ENCODE data around the gene MEGF8.

The MEGF8 gene, protein sequence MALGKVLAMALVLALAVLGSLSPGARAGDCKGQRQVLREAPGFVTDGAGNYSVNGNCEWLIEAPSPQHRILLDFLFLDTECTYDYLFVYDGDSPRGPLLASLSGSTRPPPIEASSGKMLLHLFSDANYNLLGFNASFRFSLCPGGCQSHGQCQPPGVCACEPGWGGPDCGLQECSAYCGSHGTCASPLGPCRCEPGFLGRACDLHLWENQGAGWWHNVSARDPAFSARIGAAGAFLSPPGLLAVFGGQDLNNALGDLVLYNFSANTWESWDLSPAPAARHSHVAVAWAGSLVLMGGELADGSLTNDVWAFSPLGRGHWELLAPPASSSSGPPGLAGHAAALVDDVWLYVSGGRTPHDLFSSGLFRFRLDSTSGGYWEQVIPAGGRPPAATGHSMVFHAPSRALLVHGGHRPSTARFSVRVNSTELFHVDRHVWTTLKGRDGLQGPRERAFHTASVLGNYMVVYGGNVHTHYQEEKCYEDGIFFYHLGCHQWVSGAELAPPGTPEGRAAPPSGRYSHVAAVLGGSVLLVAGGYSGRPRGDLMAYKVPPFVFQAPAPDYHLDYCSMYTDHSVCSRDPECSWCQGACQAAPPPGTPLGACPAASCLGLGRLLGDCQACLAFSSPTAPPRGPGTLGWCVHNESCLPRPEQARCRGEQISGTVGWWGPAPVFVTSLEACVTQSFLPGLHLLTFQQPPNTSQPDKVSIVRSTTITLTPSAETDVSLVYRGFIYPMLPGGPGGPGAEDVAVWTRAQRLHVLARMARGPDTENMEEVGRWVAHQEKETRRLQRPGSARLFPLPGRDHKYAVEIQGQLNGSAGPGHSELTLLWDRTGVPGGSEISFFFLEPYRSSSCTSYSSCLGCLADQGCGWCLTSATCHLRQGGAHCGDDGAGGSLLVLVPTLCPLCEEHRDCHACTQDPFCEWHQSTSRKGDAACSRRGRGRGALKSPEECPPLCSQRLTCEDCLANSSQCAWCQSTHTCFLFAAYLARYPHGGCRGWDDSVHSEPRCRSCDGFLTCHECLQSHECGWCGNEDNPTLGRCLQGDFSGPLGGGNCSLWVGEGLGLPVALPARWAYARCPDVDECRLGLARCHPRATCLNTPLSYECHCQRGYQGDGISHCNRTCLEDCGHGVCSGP (N-terminal part only)

DNA sequence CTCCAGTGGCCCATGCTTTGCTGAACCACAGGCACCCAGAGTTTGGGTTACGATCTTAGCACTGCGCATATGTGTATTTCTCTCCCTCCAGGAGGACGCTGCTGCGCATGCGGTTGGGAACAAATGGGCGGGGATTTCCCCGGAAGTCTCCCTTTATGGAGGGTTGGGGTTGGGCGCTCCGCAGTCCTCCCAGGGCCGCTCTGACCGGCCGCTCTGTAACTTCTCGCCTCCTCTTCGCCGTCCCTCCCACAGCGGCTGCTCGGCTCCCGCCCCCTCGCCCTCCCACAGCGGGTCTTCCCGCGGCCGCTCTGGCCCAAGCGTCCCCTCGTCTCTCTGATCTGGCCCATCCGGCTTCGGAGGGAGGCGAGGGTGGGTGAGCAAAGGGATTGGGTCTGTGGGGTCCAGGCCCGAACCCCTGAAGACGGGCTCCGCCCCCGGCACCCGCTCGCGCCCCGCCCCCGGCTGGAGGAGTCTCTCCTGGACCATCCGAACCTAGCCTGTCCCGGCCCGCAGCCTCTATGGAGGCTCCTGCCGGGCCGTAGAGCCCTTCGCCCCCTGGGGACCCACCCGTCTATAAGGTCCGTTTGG lies at the start of gene MEGF8:
Gene MEGF8 (plus strand): TSS at position 328 of the 588 bp plus-strand sequence. CDS start 609 bp downstream, outside the sequence.
- peak; percentile 98 to 99 for DNase-seq

DNA sequence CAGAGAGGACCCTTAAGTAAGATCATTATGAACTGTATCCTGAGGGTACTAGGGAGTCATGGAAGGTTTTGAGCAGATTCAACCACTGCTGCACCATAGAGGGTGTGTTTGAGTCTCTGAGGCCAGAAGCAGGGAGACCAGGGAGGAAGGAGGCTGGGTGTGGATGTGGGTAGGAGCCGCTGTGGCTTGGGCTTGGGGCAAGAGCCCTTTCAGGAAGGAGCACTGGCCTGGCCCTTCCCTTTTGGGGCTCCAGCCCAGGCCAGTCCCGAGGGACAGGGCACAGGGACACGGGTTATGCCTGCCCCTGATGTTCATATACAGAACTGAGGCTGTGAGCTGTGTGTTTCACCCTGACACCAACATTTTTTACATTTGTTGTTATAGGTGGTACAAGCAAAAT lies 49.2 kb upstream of the MEGF8 start:
- no peak for DNase-seq

DNA sequence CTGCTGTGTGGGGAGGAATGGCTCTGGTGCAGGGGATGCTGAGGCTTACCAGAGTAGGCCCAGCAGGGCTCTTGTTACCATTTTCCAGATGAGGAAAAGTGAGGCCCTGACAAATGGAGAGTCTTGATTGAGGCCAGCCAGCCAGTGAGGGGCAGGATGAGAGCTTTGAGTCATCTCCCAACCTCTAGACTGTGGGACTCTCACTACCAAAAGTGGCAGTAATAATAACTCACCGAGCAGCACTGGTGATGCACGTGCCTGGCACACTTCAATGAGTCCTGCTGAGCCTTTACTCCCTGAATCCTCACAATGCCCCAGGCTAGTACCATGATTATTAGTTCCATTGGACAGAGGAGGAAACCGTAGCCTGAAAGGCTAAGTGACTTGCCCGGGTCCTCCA lies 48.6 kb upstream of the MEGF8 start:
- DNase-seq: no peak

DNA sequence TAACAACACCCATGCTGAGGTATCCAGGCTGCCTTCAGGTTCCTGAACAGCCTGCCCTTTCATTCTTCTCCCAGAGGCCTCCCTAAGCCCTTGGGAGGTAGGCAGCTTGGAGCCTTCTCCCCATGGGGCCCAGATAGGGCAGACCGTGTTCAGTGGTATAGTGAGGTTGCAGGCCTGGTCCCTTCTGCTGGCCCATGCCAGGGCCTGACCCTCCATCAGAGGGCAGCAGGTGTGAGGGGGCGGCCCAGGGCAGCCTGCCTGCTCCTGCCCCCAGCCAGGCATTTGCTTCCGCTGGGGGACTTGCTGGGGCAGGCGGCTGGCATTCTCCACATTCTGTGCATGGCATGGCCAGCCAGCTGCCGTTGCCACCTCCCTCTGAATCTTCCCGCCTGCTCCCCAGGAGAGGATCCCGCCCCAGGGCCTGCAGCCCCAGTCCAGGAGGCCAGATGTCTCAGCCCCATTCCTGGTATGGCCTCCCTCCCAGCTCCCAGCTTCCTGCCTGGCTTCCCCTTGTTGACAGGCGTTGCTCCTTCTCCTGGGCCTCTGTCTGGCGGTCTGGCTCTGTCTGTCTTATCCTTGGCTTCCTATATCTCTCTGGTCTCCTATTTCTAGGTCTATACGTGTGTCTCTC lies 47.5 kb upstream of the MEGF8 start:
- peak; percentile 49 to 85 for DNase-seq

DNA sequence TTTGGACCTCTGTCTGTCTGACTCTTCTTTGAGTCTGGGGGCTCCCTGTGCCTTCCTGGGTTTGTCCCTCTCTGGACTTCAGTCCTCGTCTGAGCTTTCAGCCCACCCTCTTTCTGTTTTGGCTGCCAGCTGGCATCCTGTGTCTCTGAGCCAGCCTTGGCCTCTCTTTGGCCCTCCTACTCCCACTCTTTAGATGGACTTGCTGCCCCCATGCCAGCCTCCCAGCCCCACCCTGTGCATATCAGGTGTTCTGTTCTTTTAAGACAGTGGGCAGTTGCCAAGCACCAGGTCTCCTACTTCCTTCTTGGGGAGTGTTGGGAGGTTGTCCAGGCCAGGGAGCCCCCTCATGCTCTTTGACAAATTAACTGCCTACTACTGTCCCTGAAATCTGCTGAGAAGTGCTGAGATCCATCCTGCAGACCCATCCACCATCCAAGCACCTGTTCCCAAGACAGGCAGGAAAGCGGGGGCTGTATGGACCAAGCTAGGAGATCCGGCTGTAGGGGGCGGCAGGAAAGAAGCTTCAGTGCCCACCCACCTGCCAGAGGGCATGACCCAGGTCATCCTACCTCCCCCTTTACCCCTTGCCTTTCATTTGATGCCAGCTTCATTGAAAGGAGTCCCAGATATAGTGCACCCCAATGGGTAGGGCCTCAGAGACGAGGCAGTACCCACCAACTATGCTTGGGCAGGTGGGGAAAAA lies 46.8 kb upstream of the MEGF8 start:
- DNase-seq: peak in 1 of 2 experiments; percentile 60

DNA sequence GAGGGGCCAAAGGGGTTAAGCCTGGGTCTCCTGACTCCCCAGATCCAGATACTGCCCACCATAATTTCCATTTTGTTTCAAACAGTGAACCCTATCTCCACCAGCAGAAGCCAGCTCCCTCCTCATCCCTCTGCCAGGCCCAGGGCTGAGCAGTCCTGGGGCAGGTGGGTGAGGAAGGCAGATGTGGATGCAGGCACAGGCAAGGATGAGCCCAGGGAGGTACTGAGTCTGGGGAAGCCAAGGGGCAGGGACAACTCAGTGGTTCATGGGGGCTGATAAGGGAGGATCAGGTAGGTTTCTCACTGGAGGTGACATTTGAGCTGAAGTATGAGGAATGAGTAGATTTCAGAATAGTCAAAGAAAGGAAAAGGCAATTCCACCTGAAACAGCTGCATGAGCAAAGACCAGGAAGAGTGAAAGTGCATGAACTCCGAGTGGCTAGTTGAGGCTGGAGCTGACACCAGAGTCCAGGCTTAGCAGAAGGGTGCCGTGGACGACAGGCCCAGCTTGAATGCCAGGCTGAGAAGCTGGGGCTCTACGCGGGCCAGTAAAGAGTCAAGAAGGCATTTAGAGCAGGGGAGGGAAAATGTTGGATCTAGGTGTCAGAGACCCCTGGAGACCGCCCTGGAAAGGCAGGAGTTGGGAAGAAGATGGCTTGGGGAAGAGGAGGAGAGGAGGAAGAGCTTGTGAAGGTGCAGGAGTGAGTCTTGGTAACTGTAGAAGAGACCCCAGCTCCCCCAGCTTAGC lies 46.1 kb upstream of the MEGF8 start:
- peak in 1 of 2 experiments; percentile 68 for DNase-seq

DNA sequence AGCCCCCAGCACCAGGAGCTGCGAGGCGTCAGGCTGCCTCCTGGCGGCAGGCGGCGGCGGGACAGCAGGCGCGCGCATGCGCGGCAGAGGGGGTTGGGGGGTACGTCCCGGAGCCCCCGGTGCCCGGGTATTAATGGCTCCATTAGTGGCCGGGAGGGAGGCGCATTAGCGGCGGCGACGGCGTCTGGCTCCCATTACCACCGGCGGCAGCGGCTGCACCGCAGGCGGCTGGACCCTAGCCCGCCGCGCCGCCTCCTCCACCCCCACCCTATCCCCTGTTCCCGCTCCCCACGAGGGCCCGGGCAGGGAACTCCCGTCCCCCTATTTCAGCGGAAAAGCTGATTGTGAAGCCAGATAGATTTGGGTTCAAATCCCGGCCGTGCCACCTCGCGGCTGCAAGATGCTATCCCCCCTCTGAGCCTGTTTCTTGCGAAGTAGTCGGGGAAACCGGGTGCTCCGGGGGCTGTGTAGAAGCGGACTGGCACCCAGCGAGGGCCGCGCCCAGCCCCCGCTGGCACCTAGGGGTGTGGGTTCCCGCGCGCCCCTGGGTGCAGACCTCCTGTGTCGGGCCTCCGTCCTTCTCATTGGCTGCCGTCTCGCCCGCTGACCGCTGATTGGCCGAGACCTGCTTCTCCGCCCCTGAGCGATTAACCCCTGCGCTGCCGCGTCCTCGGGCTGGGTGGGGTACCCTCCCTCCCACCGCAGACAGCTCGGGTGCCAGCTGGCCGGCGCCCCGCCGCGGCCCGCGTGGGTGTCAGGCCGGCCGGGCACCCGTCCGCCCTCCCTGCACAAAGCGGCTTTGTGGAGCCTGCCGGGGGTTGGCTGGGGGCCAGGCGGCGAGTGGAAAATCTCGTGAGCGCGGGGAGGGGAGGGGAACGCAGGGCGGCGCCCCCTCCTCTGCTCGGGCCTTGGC lies 45.3 kb upstream of the MEGF8 start:
- DNase-seq: peak; percentile 88 to 94

DNA sequence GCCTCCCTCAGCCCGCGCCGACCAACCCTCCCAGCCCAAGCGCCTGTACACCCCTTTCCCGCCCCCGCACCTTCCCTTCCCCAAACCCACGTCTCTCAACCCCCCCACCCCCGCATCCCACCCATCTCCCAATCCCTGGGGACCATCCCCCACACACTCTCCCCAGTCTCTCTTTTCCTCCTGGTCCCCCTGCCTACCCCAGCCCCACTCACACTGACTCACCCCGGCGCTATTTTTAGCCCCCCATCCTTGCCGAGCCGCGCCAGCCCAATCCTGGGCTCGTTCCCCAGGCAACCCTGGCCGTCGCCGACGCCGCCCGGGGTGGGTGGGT lies 44.7 kb upstream of the MEGF8 start:
- peak in 1 of 2 experiments; percentile 69 for DNase-seq

DNA sequence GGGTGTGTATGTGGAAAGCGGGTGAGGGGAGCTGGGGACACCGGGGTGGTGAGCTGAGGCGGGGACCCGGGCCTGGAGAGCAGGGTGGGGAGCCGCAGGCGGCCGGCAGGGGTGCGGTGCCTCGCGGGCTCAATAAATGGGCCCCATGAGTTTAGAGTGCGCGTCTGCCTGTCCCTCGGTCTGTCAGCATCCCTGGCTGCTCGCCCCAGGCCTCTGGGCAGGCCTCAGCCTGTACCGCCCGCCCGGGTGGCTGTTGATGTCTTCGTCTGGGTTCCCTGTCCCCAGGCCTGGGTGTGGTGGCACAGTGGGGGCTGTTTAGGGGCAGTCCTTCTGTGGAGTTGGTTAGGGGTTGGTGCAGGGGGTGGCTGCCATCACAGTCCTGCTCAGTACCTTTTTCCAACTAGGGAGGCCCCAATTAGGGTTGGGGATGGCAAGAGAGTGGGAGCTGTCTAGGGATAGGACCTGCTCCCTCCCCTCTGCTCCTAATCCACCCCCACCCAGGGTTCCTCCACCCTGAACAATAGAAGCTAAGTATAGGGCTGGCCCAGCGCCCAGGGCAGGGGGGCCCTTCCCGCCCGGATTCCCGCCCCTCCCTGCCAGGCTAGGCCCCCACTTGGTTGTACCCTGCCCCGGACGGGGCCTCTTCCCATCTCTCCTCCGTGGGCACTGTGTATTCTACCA lies 44.1 kb upstream of the MEGF8 start:
- peak; percentile 50 to 63 for DNase-seq

DNA sequence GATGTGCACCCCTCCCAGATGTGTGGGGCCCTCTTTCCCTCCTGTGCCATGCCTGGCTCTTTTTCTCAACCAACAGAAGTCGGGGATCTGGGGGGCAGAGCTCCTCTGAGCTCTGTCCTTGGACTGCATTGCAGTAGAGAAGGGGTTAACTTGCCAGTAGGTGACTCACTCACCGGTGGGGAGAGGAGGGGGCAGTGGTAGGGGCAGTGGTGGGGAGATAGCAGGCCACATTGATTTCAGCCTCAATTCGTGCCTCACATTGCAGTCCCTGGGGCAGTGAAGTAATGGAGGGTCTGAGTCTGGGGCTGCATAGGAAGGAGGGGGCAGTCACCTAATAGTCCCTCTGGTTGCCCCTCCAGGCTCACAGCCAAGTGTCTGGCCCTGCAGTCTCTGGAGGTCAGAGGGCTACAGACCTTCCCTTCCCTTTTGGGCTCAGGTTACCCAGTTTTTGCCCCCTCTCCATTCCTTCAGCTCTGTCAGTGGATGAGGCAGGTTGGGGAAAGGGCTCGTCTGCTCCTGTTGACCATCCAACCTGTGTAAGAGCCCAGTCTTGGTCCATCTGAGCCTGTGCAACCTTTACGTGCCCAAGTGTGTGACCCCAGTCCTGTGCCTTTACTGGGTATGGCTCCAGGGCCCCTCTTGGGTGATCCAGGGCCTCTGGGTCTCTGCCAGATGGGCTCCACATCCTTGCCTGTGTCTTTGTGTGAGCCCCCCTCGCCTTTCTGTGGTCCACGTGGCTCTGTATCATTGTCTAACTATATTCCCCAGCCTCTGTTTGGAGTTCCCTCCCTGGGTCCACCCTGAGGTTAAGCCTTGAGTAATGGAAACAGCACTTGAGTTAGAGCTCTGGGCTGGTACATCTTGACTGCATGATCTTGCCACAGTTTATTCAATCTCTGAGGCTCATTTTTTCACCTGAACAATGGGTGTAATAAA lies 43.3 kb upstream of the MEGF8 start:
- peak in 1 of 2 experiments; percentile 55 for DNase-seq

DNA sequence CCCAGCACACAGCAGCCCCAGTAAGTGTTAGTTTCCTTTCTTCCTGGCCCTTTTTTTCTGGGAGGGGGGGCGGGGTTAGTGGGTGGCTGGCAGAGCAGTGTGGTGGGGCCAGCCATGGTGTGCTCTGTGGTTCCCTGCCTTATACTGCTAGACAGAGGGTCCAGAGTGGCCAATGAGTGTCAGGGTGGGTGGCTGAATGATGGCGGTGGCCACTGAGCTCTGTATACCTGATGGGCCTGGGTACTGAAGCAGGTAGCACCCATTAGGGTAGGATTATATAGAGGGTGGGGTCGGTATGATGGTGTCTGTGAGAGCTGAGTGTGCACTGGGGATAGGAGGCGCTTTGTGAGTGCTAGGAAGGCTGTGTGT lies 42.6 kb upstream of the MEGF8 start:
- DNase-seq: no peak

DNA sequence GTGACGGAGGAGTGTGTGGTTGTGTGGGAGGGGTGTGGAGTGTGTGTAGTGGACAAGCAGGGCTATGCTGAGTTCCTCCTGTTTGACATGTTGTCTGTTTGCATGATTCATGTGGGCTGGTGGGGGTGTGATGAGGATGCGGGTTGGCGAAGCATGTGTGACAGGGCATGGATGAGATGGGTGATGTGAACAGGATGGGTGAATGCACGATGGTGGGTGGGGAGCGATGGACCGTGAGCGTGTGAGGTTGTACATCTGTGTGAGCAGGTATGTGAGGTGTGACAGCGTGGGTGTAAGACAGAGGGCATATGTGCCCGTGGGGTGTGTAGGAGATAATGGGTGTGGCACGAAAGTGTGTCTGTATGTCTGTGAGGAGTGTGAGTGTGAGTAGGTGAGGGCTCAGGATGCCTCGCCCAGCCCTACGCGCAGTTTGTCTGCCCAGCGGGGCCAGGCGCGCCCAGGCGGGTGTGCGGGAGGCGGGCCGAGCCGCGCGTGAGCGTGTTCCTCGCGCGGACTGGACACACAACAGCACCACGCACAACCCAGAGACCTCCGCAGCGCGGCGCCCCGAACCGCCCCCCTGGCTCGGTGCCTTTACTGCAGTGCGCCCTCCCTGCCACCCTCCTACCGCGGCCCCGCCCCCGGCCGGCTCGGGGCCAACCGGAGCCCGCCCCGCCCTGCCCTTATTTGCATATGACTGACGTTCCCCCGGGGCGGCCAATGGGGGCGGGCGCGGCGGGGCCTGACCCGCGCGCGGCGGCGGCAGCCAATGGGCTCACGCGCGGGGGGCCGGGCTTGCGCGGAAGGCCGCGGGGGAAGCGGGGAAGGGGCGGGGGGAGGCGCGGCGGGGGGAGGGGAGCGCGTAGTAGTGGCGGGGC lies 42.0 kb upstream of the MEGF8 start:
- peak; percentile 86 to 97 for DNase-seq

DNA sequence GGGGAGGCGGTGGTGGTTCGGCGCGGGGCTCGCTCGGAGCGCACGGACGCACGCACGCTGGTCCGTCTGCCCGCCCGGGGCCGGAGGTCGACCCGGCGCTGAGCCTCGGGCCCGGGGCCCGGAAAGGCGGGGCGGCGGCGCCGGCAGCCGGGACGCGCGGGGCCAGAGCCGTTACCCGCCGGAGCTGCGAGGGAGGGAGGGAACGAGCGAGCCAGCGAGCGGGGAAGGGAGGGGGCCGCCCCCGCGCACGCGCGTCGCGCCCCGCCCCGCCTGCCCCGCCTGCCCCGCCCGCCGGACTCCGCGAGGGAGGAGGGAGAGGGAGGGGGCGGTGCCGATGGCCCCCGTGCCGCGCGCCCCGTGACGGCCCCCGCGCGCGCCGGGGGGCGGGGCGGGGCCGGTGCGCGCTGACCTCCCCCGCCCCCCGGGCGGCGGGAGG lies 41.4 kb upstream of the MEGF8 start:
- DNase-seq: peak; percentile 56 to 89

DNA sequence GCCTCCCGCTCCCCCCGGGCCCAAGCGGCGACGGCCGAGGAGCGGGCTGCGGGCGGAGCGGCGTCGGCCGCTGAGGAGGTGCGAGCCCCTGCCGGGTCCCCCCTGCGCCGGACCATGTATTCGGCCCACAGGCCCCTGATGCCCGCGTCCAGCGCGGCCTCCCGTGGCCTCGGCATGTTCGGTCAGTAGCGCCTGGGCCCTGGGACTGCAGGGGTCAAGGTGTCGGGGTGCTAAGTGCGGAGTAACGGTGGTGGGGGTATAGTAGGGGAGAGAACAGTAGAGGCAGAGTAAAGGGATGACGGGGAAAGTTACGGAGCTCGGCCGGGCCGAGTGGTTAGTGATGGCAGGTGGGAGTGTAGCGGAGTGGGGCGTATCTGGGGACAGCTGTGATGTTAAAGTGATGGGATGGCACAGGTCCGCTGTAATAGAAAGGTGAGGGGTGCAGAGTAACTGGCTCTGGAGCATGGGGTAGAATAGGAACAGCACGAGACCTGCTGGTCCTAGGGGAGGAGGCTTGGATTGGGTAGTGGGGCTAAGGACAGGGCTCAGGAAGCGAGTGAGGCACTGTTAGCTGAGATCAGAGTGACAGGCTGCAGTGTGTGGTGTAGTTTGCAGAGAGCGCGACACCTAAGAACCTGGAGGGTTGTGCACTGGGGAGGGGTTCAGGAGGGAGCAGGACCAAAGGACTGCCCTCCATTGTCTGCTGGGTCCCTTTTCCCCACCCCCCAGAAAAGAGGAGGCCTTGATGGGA lies 40.7 kb upstream of the MEGF8 start:
- DNase-seq: no peak

DNA sequence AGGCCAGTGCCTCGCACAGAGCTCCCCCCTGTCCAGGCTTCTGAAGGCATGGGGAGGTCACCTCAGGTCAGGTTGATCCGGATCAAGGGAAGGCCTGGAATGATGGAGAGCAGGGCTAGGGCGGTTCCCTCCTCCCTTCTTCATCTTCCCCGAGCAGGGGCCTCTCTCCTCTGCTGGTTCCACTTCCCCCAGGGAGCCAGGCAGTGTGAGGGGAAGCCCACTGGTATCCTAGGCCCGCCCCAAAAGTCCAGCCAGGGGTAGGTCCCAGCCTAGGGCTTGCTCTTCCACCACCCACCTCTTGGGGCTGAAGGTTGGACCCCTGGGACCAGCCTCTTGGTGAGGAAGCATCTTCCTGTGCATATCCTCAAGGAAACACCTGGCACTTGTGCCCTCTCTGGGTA lies 39.9 kb upstream of the MEGF8 start:
- no peak for DNase-seq

DNA sequence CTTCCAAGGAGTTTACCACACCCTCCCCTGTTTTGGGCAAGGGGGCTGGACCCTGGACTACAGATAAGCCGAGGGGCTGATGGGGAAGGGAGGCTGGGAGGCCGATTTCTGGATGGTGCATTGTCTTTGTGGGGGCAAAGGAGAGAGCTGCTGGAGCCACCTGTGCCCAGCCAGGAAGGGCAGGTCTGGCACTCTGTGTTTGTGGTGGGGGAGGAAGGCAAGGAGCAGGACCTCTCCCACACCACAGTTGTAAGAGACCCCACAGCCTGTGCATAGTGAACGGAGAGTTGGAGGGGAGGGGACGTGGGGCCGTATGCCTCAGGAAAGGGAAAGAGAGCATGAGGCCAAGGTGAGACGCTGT lies 39.5 kb upstream of the MEGF8 start:
- DNase-seq: no peak
